GM12878 (cell line): ENCODE results near the gene KCNK5. TPM values are rescaled to one million over a fixed set of nuclear protein-coding genes. Genes with fewer than 3 reads are reported as not detected.

Experiments used
- ATAC-seq: fragments of 200-7000 bp; cut with Tn5 transposase; 3 replicates; pipeline ENCODE4 v1.9.1; 2020; ENCODE audit warnings: mild to moderate bottlenecking, moderate library complexity
- BruUV-seq: library from RNA; stranded (reverse); fragments of 400-500 nt; replicated peaks from 2 replicates; lab custom pipeline; 2021; lab: Mats Ljungman, UMichigan
- CTCF ChIA-PET: fragments of 300-600 bp; sonication (Branson Sonifier 250); formaldehyde crosslinking; extraction: SDS; loops from one replicate; lab custom pipeline; 2021; ENCODE audit warnings: inconsistent platforms; lab: Yijun Ruan, JAX
- POLR2A ChIA-PET: fragments of 350-600 bp; formaldehyde crosslinking; extraction: SDS; loops from one replicate; lab custom pipeline; 2021; ENCODE audit warnings: inconsistent platforms; lab: Charles Lee
- RAD21 ChIA-PET: fragments of 300-600 bp; sonication (Branson Sonifier 250); formaldehyde crosslinking; loops from one replicate; lab custom pipeline; 2023; ENCODE audit warnings: antibody characterized with exemption; ENCODE audit not compliant: unreplicated experiment; lab: Charles Lee
- SMC1A ChIA-PET: fragments of 300-600 bp; sonication (Branson Sonifier 250); formaldehyde crosslinking; loops from one replicate; lab custom pipeline; 2023; ENCODE audit not compliant: unreplicated experiment, uncharacterized antibody; lab: Charles Lee
- DNase-seq: peaks from one replicate; pipeline ENCODE4 v3.0.0-alpha.2; 2011; ENCODE audit warnings: low read depth, low spot score
- FAIRE-seq: peaks from 3 replicates; lab custom pipeline; 2011; peaks lifted over from hg19 to GRCh38; lab: Jason Lieb, UNC
- H2AFZ ChIP-seq: 2 replicates; pipeline ENCODE4 v1.6.0; 2011; ENCODE audit warnings: low read depth, low read length, control low read depth; ENCODE audit not compliant: control insufficient read depth
- H3K27ac ChIP-seq: 2 replicates; pipeline ENCODE4 v1.5.1; 2011; ENCODE audit warnings: control low read depth; ENCODE audit not compliant: control insufficient read depth, insufficient read depth
- H3K27me3 ChIP-seq, 2 experiments: replicated peaks in 1 of 2; 2 replicates each; pipeline versions ENCODE4 v1.6.0 to v1.6.1; 2011; ENCODE audit warnings: low read length in 1 of 2; ENCODE audit not compliant: control insufficient read depth in 2 of 2, insufficient read depth in 2 of 2
- H3K36me3 ChIP-seq, 2 experiments: 2 replicates each; pipeline ENCODE4 v1.5.1; 2011; ENCODE audit warnings: low read length in 1 of 2; ENCODE audit not compliant: control insufficient read depth in 2 of 2, insufficient read depth in 2 of 2
- H3K4me1 ChIP-seq: 2 replicates; pipeline ENCODE4 v1.6.1; 2011; ENCODE audit warnings: mild to moderate bottlenecking, low read length, moderate library complexity, mixed read lengths; ENCODE audit not compliant: control insufficient read depth, insufficient read depth
- H3K4me2 ChIP-seq: 2 replicates; pipeline ENCODE4 v1.6.0; 2011; ENCODE audit warnings: control low read depth; ENCODE audit not compliant: control insufficient read depth, insufficient read depth
- H3K4me3 ChIP-seq: fragments of 200-600 bp; sonication (generic); 2 replicates; pipeline ENCODE4 v1.5.1; 2016
- H3K79me2 ChIP-seq: 2 replicates; pipeline ENCODE4 v1.6.0; 2011; ENCODE audit warnings: low read length; ENCODE audit not compliant: control insufficient read depth, insufficient read depth
- H3K9ac ChIP-seq: 2 replicates; pipeline ENCODE4 v1.8.0; 2011; ENCODE audit warnings: low read length, control low read depth, mixed read lengths; ENCODE audit not compliant: control insufficient read depth, insufficient read depth
- H3K9me3 ChIP-seq: replicated peaks from 3 replicates; pipeline ENCODE4 v1.5.1; 2011; ENCODE audit warnings: mild to moderate bottlenecking, low read length; ENCODE audit not compliant: control insufficient read depth, insufficient read depth
- H4K20me1 ChIP-seq: 2 replicates; pipeline ENCODE4 v1.6.0; 2011; ENCODE audit not compliant: control insufficient read depth, insufficient read depth
- ASH2L ChIP-seq: fragments of 300-600, 200-600 bp; sonication (generic); IDR thresholded peaks from 2 replicates; pipeline ENCODE4 v1.6.1; 2017; ENCODE audit warnings: low read depth, mild to moderate bottlenecking, borderline replicate concordance
- CHD1 ChIP-seq: IDR thresholded peaks from 2 replicates; pipeline ENCODE4 v1.6.1; 2012; ENCODE audit warnings: low read depth, low read length, improper control_type of control experiment
- HDGF ChIP-seq: fragments of 450-650 bp; IDR thresholded peaks from 2 replicates; pipeline ENCODE4 v1.6.1; 2016; ENCODE audit warnings: antibody characterized with exemption
- MLLT1 ChIP-seq: fragments of 450-650 bp; IDR thresholded peaks from 2 replicates; pipeline ENCODE4 v1.6.1; 2016; ENCODE audit warnings: mild to moderate bottlenecking
- MYC ChIP-seq: IDR thresholded peaks from 2 replicates; pipeline ENCODE4 v1.6.1; 2011; ENCODE audit warnings: mild to moderate bottlenecking, low read length, moderate library complexity, inconsistent platforms; ENCODE audit not compliant: insufficient read depth, insufficient replicate concordance, insufficient read length, severe bottlenecking
- RB1 ChIP-seq: fragments of 450-650 bp; formaldehyde crosslinking; IDR thresholded peaks from 2 replicates; pipeline ENCODE4 v1.6.1; 2017; ENCODE audit warnings: mild to moderate bottlenecking, borderline replicate concordance
- RBBP5 ChIP-seq: fragments of 200-600 bp; sonication (generic); conservative IDR thresholded peaks from 2 replicates; pipeline ENCODE4 v1.6.1; 2016
- TCF3 ChIP-seq: IDR thresholded peaks from 2 replicates; pipeline ENCODE4 v1.6.1; 2012; ENCODE audit warnings: low read depth, mild to moderate bottlenecking, low read length, borderline replicate concordance; ENCODE audit not compliant: insufficient read depth
- YY1 ChIP-seq: IDR thresholded peaks from 2 replicates; pipeline ENCODE4 v1.6.1; 2011; ENCODE audit warnings: low read depth, mild to moderate bottlenecking, low read length
- ZBTB11 ChIP-seq: fragments of 450-650 bp; formaldehyde crosslinking; IDR thresholded peaks from 2 replicates; pipeline ENCODE4 v1.5.0; 2022; ENCODE audit warnings: mild to moderate bottlenecking, missing genetic modification characterization
- WGBS: methylation state at CpG from one replicate; pipeline ENCODE4 v1.1.6; 2016; ENCODE audit warnings: low lambda C conversion rate; ENCODE audit not compliant: insufficient replicate concordance, insufficient coverage; ENCODE audit errors: missing lambda C conversion rate; 5-methylcytosine and 5-hydroxymethylcytosine counted together
- in situ Hi-C: fragments of 300-500 bp; cut with MboI; formaldehyde crosslinking; loops from 9 replicates; pipeline ENCODE4 v1.14.3; 2018; ENCODE audit warnings: mixed read lengths
- intact Hi-C: fragments of 100-400 bp; cut with micrococcal nuclease; formaldehyde crosslinking; loops from one replicate; pipeline ENCODE4 v1.14.2; 2022; ENCODE audit not compliant: unreplicated experiment
- polyA plus RNA-seq, 11 experiments: library from polyadenylated mRNA; depleted of rRNA in 4 of 11; unstranded in 6 of 11; stranded (reverse) in 5 of 11; fragments of >200 nt; fragmentation: Nextera tagmentation in 4 of 11; fragmentation: Illumina TruSeq in 1 of 11; extraction: Ambion mirVana in 4 of 11; extraction: Trizol in 1 of 11; gene quantifications; 1 replicate in 1 of 11; 2 replicates in 10 of 11; pipeline versions ENCODE4 v1.2.1 to v1.2.3, GENCODE V29; 2011 to 2016; ENCODE audit warnings: inconsistent platforms in 2 of 11, missing spikeins in 2 of 11, low read depth in 1 of 11
- total RNA-seq, 4 experiments: library from RNA; depleted of rRNA in 3 of 4; stranded (reverse); fragments of >200 nt in 3 of 4; fragmentation: Illumina TruSeq in 1 of 4; extraction: Trizol in 1 of 4; gene quantifications; 2 replicates each; pipeline versions ENCODE4 v1.2.1 to v1.2.3, GENCODE V29; 2013 to 2021
- TF ChIP-seq, protein P1 (sequence below): fragments of 450-650 bp; IDR thresholded peaks from 2 replicates; pipeline ENCODE4 v1.6.1; 2017; ENCODE audit warnings: mild to moderate bottlenecking, moderate library complexity

KCNK5 gene
- total and polyA plus RNA-seq, 10 of the 15 experiments (the other 5 are each of a cell fraction or from before 2014, with no cell fraction given): 0.11 to 4.2 (median 2.1) TPM

GRCh38 chr6:39167866-39168625 lies 61.2 kb downstream of the KCNK5 start (continued):
- TF ChIP-seq ZBTB11 (CRISPR knock-in tag) (no peak), RBBP5 (no peak), MYC (no peak)

- no peaks in the 10 kb centered on the region for H3K9me3 ChIP-seq
- no peak overlapping the region for H3K9ac ChIP-seq
- H3K4me1 ChIP-seq: no peaks in the 10 kb centered on the region
- FAIRE-seq (no peak), ATAC-seq (no peak), DNase-seq (no peak)
- no peaks in the 10 kb centered on the region for H3K36me3 ChIP-seq
- 59% methylated on average over 5 of the region's 5 CpGs for WGBS
- H4K20me1 ChIP-seq: no peaks in the 10 kb centered on the region
- intact Hi-C loops (loop anchor here (5.0 to 10.0 kb wide), 2 partner anchors 140 to 293 kb away; no protein-coding TSS in a partner anchor), in situ Hi-C loops (loop anchor here (5.0 kb wide), 1 partner anchor 135 kb away; no protein-coding TSS in a partner anchor)
- ChIA-PET POLR2A (no interaction called here), RAD21 (interaction anchor here (0.9 to 5.4 kb wide), 5 partner anchors 23 to 143 kb away, joined by 3 to 71 read pairs (median 9); no protein-coding TSS in a partner anchor), CTCF (interaction anchor here (0.7 to 8.7 kb wide), 11 partner anchors 9 to 1705 kb away, joined by 3 to 167 read pairs (median 3); no protein-coding TSS in a partner anchor), SMC1A (interaction anchor here (1.0 to 6.0 kb wide), 8 partner anchors 15 to 143 kb away, joined by 3 to 83 read pairs (median 4); no protein-coding TSS in a partner anchor)
- H2AFZ ChIP-seq: no peak overlapping the region
- H3K79me2 ChIP-seq: no peaks in the 10 kb centered on the region
- H3K4me2 ChIP-seq: no peak overlapping the region
- peaks cover 2 to 3% of the 10 kb centered on the region in 2 experiments; a peak in 3 of 4 replicates for H3K27me3 ChIP-seq
- H3K4me3 ChIP-seq: no peak overlapping the region
- BruUV-seq: no TSS peak
- H3K27ac ChIP-seq: no peak overlapping the region
- no peak for TF ChIP-seq HDGF
- no peak for TF ChIP-seq CHD1
- TF ChIP-seq MLLT1: no peak
- TF ChIP-seq, protein P1, sequence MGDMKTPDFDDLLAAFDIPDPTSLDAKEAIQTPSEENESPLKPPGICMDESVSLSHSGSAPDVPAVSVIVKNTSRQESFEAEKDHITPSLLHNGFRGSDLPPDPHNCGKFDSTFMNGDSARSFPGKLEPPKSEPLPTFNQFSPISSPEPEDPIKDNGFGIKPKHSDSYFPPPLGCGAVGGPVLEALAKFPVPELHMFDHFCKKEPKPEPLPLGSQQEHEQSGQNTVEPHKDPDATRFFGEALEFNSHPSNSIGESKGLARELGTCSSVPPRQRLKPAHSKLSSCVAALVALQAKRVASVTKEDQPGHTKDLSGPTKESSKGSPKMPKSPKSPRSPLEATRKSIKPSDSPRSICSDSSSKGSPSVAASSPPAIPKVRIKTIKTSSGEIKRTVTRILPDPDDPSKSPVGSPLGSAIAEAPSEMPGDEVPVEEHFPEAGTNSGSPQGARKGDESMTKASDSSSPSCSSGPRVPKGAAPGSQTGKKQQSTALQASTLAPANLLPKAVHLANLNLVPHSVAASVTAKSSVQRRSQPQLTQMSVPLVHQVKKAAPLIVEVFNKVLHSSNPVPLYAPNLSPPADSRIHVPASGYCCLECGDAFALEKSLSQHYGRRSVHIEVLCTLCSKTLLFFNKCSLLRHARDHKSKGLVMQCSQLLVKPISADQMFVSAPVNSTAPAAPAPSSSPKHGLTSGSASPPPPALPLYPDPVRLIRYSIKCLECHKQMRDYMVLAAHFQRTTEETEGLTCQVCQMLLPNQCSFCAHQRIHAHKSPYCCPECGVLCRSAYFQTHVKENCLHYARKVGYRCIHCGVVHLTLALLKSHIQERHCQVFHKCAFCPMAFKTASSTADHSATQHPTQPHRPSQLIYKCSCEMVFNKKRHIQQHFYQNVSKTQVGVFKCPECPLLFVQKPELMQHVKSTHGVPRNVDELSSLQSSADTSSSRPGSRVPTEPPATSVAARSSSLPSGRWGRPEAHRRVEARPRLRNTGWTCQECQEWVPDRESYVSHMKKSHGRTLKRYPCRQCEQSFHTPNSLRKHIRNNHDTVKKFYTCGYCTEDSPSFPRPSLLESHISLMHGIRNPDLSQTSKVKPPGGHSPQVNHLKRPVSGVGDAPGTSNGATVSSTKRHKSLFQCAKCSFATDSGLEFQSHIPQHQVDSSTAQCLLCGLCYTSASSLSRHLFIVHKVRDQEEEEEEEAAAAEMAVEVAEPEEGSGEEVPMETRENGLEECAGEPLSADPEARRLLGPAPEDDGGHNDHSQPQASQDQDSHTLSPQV: no peak
- no peak for TF ChIP-seq TCF3
- no peak for TF ChIP-seq YY1
- no peak for TF ChIP-seq ASH2L
- no peak for TF ChIP-seq RB1
These were observed 62.0 kb downstream of the KCNK5 start for GRCh38 chr6:39167321-39167720.
